MM.1S (cell line): ENCODE measurements around the gene TSGA10.

ENCODE experiments used
- DNase-seq: peaks from one replicate; pipeline ENCODE4 v3.0.0-alpha.2; 2015
- H2AFZ ChIP-seq: fragments of 300-600 bp; sonication (generic); 2 replicates; pipeline ENCODE4 v1.6.0; 2016; ENCODE audit warnings: antibody characterized with exemption, low read length
- H3F3A ChIP-seq: fragments of 300-600 bp; sonication (generic); 2 replicates; pipeline ENCODE4 v1.6.1; 2016; ENCODE audit warnings: mild to moderate bottlenecking, antibody characterized with exemption, low read length, moderate library complexity, mixed read lengths; ENCODE audit not compliant: insufficient read depth
- H3K27ac ChIP-seq: fragments of 300-600 bp; sonication (generic); 2 replicates; pipeline ENCODE4 v1.5.1; 2016; ENCODE audit warnings: mild to moderate bottlenecking, low read length
- H3K27me3 ChIP-seq: fragments of 300-600 bp; sonication (generic); replicated peaks from 2 replicates; pipeline ENCODE4 v1.6.0; 2016; ENCODE audit warnings: low read length; ENCODE audit not compliant: insufficient read depth
- H3K36me3 ChIP-seq: fragments of 300-600 bp; sonication (generic); replicated peaks from 2 replicates; pipeline ENCODE4 v1.6.1; 2016; ENCODE audit warnings: mild to moderate bottlenecking, low read length, mixed read lengths; ENCODE audit not compliant: insufficient read depth
- H3K4me1 ChIP-seq: fragments of 300-600 bp; sonication (generic); 2 replicates; pipeline ENCODE4 v1.6.1; 2016; ENCODE audit warnings: low read length, mixed read lengths
- H3K4me2 ChIP-seq: fragments of 300-600 bp; sonication (generic); 2 replicates; pipeline ENCODE4 v1.6.0; 2016; ENCODE audit warnings: low read depth, low read length
- H3K4me3 ChIP-seq: fragments of 300-600 bp; sonication (generic); 2 replicates; pipeline ENCODE4 v1.5.1; 2016; ENCODE audit warnings: low read length, mixed read lengths
- H3K79me2 ChIP-seq: fragments of 300-600 bp; sonication (generic); 2 replicates; pipeline ENCODE4 v1.6.1; 2016; ENCODE audit warnings: mixed run types, low read length, mixed read lengths
- H3K9ac ChIP-seq: fragments of 300-600 bp; sonication (generic); 2 replicates; pipeline ENCODE4 v1.6.1; 2016; ENCODE audit warnings: low read length, mixed read lengths
- H3K9me2 ChIP-seq: fragments of 300-600 bp; sonication (generic); replicated peaks from 2 replicates; pipeline ENCODE4 v1.6.1; 2016; ENCODE audit warnings: mild to moderate bottlenecking, low read length, mixed read lengths; ENCODE audit not compliant: insufficient read depth
- H3K9me3 ChIP-seq: fragments of 300-600 bp; sonication (generic); replicated peaks from 2 replicates; pipeline ENCODE4 v1.6.1; 2016; ENCODE audit warnings: mild to moderate bottlenecking, low read length, mixed read lengths; ENCODE audit not compliant: insufficient read depth
- H4K20me1 ChIP-seq: fragments of 300-600 bp; sonication (generic); 2 replicates; pipeline ENCODE4 v1.6.1; 2016; ENCODE audit warnings: mild to moderate bottlenecking, low read length, moderate library complexity, mixed read lengths; ENCODE audit not compliant: insufficient read depth
- EZH2 ChIP-seq: fragments of 300-600 bp; sonication (generic); optimal IDR thresholded peaks from 2 replicates; pipeline ENCODE3; 2017; ENCODE audit warnings: low read depth, mild to moderate bottlenecking, antibody characterized with exemption, low read length, mixed read lengths
- EZH2phosphoT487 ChIP-seq: fragments of 300-600 bp; sonication (generic); IDR thresholded peaks from 2 replicates; pipeline ENCODE4 v1.6.1; 2018; ENCODE audit warnings: antibody characterized with exemption, low read length
- TF ChIP-seq, protein P1 (sequence below): fragments of 300-600 bp; sonication (generic); IDR thresholded peaks from 2 replicates; pipeline ENCODE4 v1.5.1; 2016; ENCODE audit warnings: antibody characterized with exemption, low read length, mixed read lengths

Gene TSGA10

DNA sequence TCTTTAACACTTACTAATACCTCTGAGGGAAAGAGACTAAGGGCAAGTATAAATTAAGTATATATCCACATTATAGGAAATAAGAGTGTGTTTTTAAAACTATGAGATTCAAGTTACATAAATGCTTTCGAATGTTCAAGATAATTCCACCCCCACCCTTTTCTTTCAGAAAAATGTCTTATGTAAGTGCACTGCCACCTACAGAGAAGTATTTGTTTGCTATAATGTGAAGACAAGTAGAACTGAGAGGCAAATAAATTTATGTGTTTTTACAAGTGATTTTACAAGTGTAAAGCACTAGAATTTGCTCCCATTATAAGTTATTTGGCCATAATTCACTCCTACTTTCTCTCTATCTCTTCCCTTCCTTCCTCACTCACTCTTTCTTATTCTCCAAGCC is 118.8 kb downstream of the TSGA10 start:
- Histone ChIP-seq H3K4me1 (peaks cover 13% of the 10 kb centered on the region; the same call in 1 of the 2 replicates), H3K4me2 (no peak overlapping the region)
- no peak for DNase-seq

DNA sequence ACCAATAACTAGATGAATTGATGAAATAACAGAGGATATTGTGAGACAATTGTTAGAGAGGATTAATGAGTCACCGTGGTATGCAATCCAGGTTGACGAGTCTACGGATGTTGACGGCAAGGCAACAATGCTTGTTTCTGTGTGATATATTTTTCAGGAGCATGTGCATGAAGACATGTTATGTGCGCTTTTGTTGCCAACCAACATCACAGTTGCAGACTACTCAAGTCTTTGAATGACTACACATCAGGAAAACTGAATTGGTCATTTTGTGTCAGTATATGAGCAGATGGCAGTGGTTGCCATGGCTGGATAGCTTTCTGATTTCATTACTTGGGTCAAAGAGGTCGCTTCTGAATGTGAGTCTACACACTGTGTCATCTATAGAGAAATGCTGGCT is 122.0 kb downstream of the TSGA10 start:
- Histone ChIP-seq H2AFZ (no peak overlapping the region), H3K9me3 (no peaks in the 10 kb centered on the region), H3F3A (no peaks in the 10 kb centered on the region), H3K79me2 (no peaks in the 10 kb centered on the region), H3K4me1 (no peaks in the 10 kb centered on the region), H3K4me3 (no peak overlapping the region), H4K20me1 (no peaks in the 10 kb centered on the region), H3K27me3 (no peaks in the 10 kb centered on the region), H3K4me2 (no peak overlapping the region), H3K36me3 (no peaks in the 10 kb centered on the region), H3K27ac (no peak overlapping the region), H3K9ac (no peak overlapping the region), H3K9me2 (no peaks in the 10 kb centered on the region)
- DNase-seq, result no peak
- TF ChIP-seq, protein P1, sequence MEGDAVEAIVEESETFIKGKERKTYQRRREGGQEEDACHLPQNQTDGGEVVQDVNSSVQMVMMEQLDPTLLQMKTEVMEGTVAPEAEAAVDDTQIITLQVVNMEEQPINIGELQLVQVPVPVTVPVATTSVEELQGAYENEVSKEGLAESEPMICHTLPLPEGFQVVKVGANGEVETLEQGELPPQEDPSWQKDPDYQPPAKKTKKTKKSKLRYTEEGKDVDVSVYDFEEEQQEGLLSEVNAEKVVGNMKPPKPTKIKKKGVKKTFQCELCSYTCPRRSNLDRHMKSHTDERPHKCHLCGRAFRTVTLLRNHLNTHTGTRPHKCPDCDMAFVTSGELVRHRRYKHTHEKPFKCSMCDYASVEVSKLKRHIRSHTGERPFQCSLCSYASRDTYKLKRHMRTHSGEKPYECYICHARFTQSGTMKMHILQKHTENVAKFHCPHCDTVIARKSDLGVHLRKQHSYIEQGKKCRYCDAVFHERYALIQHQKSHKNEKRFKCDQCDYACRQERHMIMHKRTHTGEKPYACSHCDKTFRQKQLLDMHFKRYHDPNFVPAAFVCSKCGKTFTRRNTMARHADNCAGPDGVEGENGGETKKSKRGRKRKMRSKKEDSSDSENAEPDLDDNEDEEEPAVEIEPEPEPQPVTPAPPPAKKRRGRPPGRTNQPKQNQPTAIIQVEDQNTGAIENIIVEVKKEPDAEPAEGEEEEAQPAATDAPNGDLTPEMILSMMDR, result no peak
- TF ChIP-seq EZH2phosphoT487, result no peak
- TF ChIP-seq EZH2, result no peak

More for the DNA sequence above, 118.8 kb downstream of the TSGA10 start:
- Histone ChIP-seq H3K27me3 (no peaks in the 10 kb centered on the region), H2AFZ (no peak overlapping the region), H3K36me3 (no peaks in the 10 kb centered on the region), H4K20me1 (no peaks in the 10 kb centered on the region), H3K27ac (no peak overlapping the region), H3K9me3 (no peaks in the 10 kb centered on the region), H3K9ac (no peak overlapping the region), H3K4me3 (no peak overlapping the region), H3F3A (0 out of 2 replicates have a peak, but pooled peaks cover 2% of the 10 kb centered on the region), H3K79me2 (no peaks in the 10 kb centered on the region), H3K9me2 (no peaks in the 10 kb centered on the region)
- TF ChIP-seq, protein P1, result no peak
- TF ChIP-seq EZH2phosphoT487 (no peak), EZH2 (no peak)

DNA sequence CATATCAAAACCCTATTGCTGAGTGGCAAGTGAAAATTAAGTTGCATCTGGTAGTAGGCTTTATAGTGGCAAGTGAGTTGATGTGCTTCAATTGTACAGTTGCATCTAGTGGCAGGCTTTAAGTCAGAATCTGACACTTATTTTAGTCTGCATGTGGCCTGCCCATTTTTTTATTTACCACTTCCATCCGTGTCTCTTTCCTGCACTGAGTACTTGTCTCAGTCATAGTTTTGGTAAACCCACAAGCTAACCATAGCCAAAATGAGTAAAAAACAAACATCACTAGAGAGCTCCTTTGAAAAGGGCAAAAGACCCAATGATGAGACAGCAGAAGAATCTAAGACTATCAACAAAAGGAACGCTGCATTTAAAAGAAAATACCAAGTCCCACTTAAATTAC is 122.7 kb downstream of the TSGA10 start:
- Histone ChIP-seq H4K20me1 (no peaks in the 10 kb centered on the region), H3K4me1 (no peaks in the 10 kb centered on the region), H3K79me2 (no peaks in the 10 kb centered on the region), H3K27ac (no peak overlapping the region), H3K9ac (no peak overlapping the region), H3K4me3 (no peak overlapping the region), H3F3A (no peaks in the 10 kb centered on the region), H3K36me3 (no peaks in the 10 kb centered on the region), H3K27me3 (no peaks in the 10 kb centered on the region), H3K9me3 (no peaks in the 10 kb centered on the region), H3K4me2 (no peak overlapping the region), H2AFZ (no peak overlapping the region), H3K9me2 (no peaks in the 10 kb centered on the region)
- TF ChIP-seq EZH2 (no peak), EZH2phosphoT487 (no peak)
- TF ChIP-seq, protein P1, result no peak
- DNase-seq, result no peak
